Measurements from ENCODE around the gene TOX3.

- TF ChIP-seq SMC3 (IDR thresholded peaks at IDR 0.05; ENCODE audit: low read depth, low read length) (no peak), CTCF (IDR thresholded peaks at IDR 0.05) (no peak), GATA2 (CRISPR knock-in tag; IDR thresholded peaks at IDR 0.05) (no peak), FOXJ3 (CRISPR knock-in tag; IDR thresholded peaks at IDR 0.05) (no peak), REST (IDR thresholded peaks at IDR 0.05; ENCODE audit: low read depth, low read length) (no peak), POLR2AphosphoS5 (IDR thresholded peaks at IDR 0.05; ENCODE audit: low read depth, low read length) (no peak), MEF2A (IDR thresholded peaks at IDR 0.05; ENCODE audit: borderline replicate concordance, low read depth) (no peak)
Observed at GRCh38 chr16:52422307-52422706, 124.6 kb downstream of the TOX3 start.
